Stimulated activated CD4-positive, alpha-beta T cell treated with anti-CD3 and anti-CD28 coated beads, Interleukin-15, amount 100 ng/mL, for 48 hours (primary cell): Measurements from ENCODE around the gene NTPCR.

Source experiments
- DNase-seq, 2 donors: peaks; one replicate each; pipeline ENCODE4 v3.0.0-alpha.2; 2020; ENCODE audit warnings: low read depth in 2 of 2

Gene NTPCR

DNA sequence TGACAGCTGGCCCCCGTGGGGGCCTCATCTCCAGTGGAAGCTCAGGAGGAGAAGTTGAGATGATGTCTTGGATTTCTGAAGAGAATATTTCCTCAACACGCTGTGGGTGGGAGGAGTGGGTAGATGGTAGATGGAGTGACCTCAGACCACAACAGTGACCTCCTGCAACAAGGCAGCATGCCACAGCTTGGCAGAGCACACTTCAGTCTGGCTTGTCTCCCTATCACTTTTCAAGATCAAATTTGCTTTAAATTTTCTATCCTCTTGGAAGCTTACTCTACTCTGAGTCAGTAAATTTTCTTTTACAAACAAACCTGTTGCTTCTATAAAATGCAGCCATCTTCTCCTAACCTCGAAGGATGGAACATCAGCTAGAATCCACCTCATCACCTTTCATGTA is 59.7 kb downstream of the NTPCR start:
- no peak for DNase-seq

- DNase-seq: no peak
Measured at GRCh38 chr1:233012021-233012420, 61.6 kb downstream of the NTPCR start.

GRCh38 chr1:233015965-233016364 is 65.6 kb downstream of the NTPCR start:
- no peak for DNase-seq

DNA sequence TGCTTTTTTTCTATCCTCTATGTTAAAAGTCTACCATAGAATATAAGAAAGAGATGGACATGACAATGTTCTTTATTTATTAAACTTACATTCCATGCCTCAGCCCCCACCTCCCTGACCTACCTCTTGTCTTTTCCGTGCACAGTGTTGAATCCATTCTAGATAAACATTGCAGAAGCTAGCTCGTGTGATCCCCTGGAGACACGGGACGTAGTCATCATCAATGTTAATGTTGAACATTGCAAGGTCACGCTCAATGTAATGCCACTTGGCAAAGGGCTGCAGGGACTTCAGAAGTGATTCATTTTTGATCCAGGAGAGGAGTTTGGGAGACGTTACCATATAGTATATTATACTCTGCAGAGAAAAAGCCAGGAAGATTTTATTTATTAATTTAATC is 66.4 kb downstream of the NTPCR start:
- DNase-seq: no peak

DNA sequence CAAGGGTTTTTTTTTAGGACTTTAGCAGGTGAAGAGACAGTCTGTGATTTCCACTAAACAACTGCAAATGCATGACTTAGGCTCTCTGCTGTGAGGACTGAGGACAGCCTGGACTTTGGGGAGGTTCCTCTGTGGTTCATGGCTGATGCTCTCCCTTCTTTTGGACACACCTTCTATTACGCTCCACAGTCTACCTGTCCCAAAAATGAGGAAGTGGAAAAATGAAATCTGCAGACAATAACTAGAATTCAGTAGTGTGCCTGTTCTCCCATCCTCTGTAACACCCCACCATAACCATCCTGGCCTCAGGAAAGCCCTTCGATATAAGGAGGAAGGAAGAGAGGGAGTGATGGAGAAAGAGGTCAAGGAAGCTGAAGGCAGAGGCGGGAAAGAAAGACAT is 68.7 kb downstream of the NTPCR start:
- no peak for DNase-seq

DNA sequence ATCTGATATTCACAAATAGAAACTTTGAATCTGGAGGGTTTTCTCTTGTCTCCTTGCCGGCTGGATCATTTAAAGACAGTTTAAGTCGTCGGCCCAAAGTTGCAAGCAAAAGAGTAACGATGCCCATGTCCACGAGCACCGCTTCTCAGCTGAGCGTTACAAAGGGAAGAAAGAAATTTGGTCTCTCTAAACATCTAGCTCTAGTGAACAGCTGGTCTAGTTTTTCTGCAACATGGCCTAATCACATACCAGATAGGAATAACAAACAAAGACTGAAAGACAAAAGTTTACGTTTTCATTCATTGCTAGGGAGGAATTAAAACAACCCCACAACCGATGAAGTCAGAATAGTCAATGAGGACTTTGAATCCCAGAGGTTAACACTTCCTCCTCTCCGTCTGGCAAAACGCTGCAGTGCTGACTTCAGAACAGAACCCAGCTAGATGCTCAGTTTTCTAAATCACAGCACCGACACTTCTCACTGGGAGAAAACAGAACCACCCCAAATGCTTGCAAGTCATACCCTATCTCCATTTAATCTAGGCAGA is 69.4 kb downstream of the NTPCR start:
- no peak for DNase-seq

DNA sequence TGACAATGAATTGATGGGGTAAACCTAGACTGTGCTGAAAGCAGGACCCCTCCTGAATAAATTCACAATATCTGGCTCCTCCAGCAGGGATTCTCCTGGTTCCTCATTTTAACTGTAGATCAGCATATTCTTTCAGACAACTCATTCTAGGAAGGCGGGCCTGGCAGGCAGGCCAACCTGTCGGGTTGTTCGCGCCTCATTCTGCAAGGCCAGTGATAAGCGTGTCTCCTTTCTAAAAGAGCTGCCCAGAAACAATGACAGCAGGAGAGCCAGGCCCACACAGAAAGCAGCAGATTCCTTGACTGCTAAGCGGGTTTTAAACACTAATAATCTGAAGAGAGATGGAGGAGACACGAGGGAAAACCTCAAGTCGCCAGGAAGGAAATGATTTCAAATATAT is 70.0 kb downstream of the NTPCR start:
- no peak for DNase-seq

DNA sequence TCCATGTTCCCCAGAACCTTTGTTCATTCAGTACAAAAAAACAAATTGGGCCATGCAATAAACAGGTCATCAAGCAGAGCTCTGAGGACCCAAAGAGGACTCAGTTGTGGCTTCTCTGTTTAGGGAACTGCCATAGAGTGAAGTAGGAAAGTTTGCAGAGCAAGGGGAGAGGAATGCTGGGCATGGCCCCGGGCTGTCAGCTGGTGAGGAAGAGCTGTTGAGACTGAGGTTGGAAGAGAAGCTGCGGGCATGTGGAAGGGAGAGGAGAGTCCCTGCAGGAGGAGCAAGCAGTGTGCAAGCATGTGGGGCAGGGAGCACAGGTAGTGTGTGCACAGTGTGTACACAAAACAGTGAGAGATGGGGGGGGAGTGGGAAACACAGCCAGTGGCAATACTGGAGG is 71.8 kb downstream of the NTPCR start:
- no peak for DNase-seq

GRCh38 chr1:233024199-233024598 is 73.8 kb downstream of the NTPCR start:
- DNase-seq: no peak

DNA sequence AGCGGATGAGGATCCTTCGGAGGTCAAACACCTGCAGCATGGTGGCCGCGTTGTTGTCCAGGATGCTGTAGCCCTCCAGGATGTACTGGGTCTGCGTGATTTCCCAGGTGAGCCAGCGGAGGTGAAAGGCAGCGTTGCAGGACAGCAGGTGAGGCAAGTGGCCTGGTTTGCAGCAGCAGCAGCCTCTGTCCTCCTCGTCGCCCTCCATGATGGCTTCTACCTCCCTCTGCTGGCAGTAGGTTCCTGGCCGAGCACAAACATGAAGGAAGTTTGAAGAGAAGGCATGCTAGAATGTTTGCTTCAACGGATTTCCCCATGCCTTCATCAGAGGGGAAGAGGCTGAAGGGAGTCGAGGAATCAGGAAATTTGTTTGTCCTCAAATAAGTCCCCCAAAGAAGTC is 74.7 kb downstream of the NTPCR start:
- DNase-seq: peak in 1 of 2 donors; percentile 2

DNA sequence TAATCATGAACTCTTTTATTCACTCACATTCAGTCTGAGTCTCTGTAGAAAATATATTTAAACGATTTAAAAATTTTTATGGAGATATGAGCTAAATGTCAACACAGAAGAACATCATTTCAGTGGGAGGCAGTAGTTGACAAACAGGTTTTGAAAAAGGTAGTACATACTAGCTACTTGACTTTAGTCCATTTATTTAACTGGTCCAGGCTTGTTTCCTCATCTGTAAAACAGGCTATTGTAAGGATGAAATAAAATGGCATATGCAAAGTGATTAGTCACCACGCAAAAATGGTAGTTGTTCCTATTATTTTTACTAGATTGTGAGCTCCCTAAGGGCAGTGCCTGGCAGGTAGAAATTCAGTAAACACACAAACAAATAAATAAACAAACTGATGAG is 75.2 kb downstream of the NTPCR start:
- no peak for DNase-seq

GRCh38 chr1:233027046-233027445 is 76.6 kb downstream of the NTPCR start:
- DNase-seq: no peak

DNA sequence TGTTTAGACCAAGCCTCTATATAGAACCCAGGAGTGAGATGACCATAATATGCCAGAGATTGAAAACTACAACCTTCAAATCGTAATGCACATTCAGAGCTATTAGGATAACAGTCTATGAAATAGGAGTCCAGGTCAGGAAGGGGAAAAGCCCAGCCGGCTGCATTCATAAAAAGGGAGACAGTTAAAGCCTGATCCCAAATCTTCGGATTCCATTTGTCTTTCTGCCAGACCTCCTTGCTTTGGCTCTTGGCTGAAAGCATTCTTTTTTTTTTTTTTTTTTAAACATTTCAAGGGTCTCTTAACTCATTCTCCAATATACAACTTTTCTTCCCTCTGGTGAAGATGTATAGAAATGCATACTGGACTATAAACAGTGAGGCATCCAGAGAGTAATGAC is 81.1 kb downstream of the NTPCR start:
- no peak for DNase-seq

DNA sequence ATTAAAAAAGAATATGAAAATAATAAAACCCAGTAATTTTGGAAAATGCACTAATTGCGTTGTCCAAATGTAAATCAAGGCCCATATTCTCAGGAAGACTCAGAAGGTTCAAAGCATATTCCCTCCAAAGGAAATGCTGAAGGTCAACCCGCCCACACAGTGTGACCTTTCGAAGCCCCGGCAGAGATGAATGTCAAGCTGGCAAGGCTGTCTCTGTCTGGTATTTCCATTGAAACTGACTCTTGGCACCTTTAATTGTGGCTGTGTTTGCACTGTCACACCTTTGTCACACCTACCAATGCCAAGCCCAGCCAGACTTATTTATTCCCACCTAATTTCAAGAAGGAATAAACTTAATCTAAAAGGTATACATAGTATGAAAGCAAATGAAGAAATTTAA is 82.5 kb downstream of the NTPCR start:
- DNase-seq: no peak

DNA sequence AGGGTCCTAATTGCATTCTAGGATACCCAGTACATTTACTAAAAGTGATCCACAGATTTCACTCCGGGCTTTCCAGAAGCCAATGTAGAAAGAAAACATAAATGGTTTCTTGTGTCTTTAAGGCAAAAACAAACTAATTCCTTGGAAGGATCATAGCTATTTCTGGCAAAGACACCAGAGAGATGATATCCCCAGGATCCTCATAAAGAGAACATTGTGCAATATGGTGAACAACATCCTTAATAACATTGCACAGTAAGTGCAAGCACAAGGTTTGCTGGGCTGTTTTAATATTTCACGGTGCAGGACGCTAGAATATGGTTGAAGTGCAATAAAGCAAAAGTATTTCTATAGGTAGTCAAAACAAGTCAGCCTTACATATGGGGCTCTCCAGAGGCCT is 83.0 kb downstream of the NTPCR start:
- no peak for DNase-seq
